ENCODE results near the gene UGGT1. TPM values are rescaled to one million over a fixed set of nuclear protein-coding genes. Genes with fewer than 3 reads are reported as not detected.

The UGGT1 gene
- total RNA-seq, 1 experiment from 2014 or later = 55.9 TPM

DNA sequence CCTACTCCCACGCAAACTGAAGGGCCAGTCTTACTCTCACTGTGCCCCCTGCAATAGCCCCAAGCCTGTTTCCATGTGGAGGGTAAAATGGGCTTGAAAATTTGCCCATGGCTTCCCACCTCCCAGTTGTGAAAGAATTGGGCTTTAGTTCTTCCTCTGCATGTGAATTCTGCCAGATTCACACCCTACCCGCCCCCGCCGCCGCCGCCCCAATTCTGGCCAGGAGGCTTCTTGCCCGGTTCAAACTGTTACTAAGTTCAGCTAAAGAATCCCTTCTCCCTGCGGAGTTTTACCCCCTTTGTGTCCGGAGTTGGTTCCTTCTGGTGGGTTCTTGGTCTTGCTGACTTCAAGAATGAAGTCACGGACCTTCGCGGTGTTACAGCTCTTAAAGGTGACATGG lies 37.7 kb upstream of the UGGT1 start:
- no peak overlapping the region for H3K18ac ChIP-seq (ENCODE audit: insufficient read length, low read depth, low read length)
- H3K4me2 ChIP-seq (ENCODE audit: insufficient read depth, insufficient read length, low read length) = no peak overlapping the region
- H4K5ac ChIP-seq (ENCODE audit: insufficient read length, low read depth, low read length) = no peak overlapping the region
- H2BK20ac ChIP-seq (ENCODE audit: low read depth, low read length, poor library complexity, severe bottlenecking) = no peak overlapping the region
- no peak overlapping the region for H2AFZ ChIP-seq (ENCODE audit: low read length)
- H3K79me1 ChIP-seq (ENCODE audit: insufficient read depth, low read depth, low read length, poor library complexity, severe bottlenecking) = no peaks in the 10 kb centered on the region
- H3K27me3 Mint-ChIP-seq (ENCODE audit: low read depth) = peaks cover 14% of the 10 kb centered on the region
- WGBS (ENCODE audit: extremely low coverage, insufficient read length, low lambda C conversion rate) = no CpG with 5 or more reads among the region's 12 CpGs
- H2BK15ac ChIP-seq (ENCODE audit: low read depth, low read length) = no peak overlapping the region
- H3K27ac ChIP-seq (ENCODE audit: insufficient read length, low read depth, low read length) = no peak overlapping the region
- no peak for DNase-seq
- no peak overlapping the region for H2BK120ac ChIP-seq (ENCODE audit: low read depth, low read length, poor library complexity, severe bottlenecking)
- peaks cover 12 to 15% of the 10 kb centered on the region in 2 experiments for H3K9me3 Mint-ChIP-seq
- H4K91ac ChIP-seq (ENCODE audit: insufficient read length, low read depth, low read length) = no peak overlapping the region
- H4K8ac ChIP-seq (replicated peaks; ENCODE audit: insufficient read length, low read depth, low read length) = no peak overlapping the region
- no peak overlapping the region for H2AK5ac ChIP-seq (ENCODE audit: insufficient read length, low read length)
- no peaks in the 10 kb centered on the region for H3K27me3 ChIP-seq (ENCODE audit: insufficient read depth, low read length)
- H2BK5ac ChIP-seq (ENCODE audit: insufficient read length, low read length) = no peak overlapping the region
- no peak overlapping the region for H3K56ac ChIP-seq (ENCODE audit: insufficient read length, low read depth, low read length)
- no peak overlapping the region for H3K23ac ChIP-seq (ENCODE audit: insufficient read length, low read depth, low read length)
- H3K36me3 Mint-ChIP-seq (ENCODE audit: insufficient read depth in 1 of 3, low read depth in 3 of 3) = no peaks in the 10 kb centered on the region
- H3K79me2 ChIP-seq (ENCODE audit: insufficient read depth, low read length) = no peaks in the 10 kb centered on the region
- no peak overlapping the region for H3K14ac ChIP-seq (ENCODE audit: insufficient read depth, low read length)
- H3K4me1 ChIP-seq (ENCODE audit: insufficient read depth, low read length) = no peaks in the 10 kb centered on the region
- H3K9me3 ChIP-seq (ENCODE audit: control insufficient read depth, low read depth, low read length) = no peaks in the 10 kb centered on the region
- TF ChIP-seq, protein P1, sequence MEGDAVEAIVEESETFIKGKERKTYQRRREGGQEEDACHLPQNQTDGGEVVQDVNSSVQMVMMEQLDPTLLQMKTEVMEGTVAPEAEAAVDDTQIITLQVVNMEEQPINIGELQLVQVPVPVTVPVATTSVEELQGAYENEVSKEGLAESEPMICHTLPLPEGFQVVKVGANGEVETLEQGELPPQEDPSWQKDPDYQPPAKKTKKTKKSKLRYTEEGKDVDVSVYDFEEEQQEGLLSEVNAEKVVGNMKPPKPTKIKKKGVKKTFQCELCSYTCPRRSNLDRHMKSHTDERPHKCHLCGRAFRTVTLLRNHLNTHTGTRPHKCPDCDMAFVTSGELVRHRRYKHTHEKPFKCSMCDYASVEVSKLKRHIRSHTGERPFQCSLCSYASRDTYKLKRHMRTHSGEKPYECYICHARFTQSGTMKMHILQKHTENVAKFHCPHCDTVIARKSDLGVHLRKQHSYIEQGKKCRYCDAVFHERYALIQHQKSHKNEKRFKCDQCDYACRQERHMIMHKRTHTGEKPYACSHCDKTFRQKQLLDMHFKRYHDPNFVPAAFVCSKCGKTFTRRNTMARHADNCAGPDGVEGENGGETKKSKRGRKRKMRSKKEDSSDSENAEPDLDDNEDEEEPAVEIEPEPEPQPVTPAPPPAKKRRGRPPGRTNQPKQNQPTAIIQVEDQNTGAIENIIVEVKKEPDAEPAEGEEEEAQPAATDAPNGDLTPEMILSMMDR (conservative IDR thresholded peaks at IDR 0.05) = no peak
- H3T11ph ChIP-seq (ENCODE audit: low read length) = no peak overlapping the region
- no peak overlapping the region for H3K4ac ChIP-seq (ENCODE audit: low read depth, low read length)
- no peak overlapping the region for H3K9ac ChIP-seq (ENCODE audit: extremely low read depth, insufficient read length, low read length)
- H3K23me2 ChIP-seq (ENCODE audit: insufficient read length, low read depth, low read length, poor library complexity, severe bottlenecking) = no peaks in the 10 kb centered on the region
- H4K20me1 ChIP-seq (ENCODE audit: control insufficient read depth, insufficient read depth, insufficient read length) = no peaks in the 10 kb centered on the region
- peaks cover 5 to 14% of the 10 kb centered on the region in 2 experiments for H3K4me1 Mint-ChIP-seq
- H3K4me3 Mint-ChIP-seq = no peak overlapping the region
- no peak overlapping the region for H2BK12ac ChIP-seq (ENCODE audit: insufficient read length, low read depth, low read length)
- H3K27ac Mint-ChIP-seq = peak overlapping the region in 1 of 3 experiments; percentile 23; a peak in 1 of 7 replicates

Data from H9 (cell line).